ENCODE results near the gene DLG3.
A peak's percentile ranks its signal among the peaks of the same experiment; 100 is the strongest.

DLG3 gene

GRCh38 chrX:70432936-70433847, 11.4 kb upstream of the DLG3 start:
- Mint-ChIP-seq H3K27me3 (peaks cover 11 to 22% of the 10 kb centered on the region in 2 donors), H3K36me3 (no peaks in the 10 kb centered on the region), H3K9me3 (no peaks in the 10 kb centered on the region), H3K27ac (peak overlapping the region; percentile 94), H3K4me3 (peak overlapping the region; percentile 89 to 95), H3K4me1 (peaks cover 14 to 27% of the 10 kb centered on the region in 2 donors)
- no peak for DNase-seq
- no peak for ATAC-seq (replicated peaks)

DNA sequence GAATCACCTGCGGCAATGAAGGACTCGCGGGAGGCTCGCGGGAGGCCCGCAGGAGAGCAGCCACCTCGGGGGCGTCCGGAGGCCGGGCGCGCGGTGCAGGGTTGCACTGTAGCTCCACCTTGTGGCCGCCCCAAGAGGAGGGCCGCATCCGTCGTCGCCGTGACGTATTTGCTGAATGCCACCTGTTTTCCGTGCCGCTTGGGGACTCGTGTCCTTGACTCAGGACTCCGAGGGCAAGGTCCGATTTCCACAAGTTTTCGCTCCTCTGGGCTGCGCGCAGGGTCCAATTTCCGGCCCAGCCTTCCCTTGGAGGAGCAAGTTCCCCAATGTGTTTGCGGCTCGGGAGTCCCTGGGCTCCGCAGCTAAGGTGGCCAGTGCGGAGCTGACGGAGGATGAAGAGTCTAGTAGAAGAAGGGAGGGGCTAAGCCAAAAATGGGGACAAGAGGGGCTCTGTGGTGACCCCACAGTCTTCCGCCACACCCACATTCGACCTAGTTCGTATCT, 10.7 kb upstream of the DLG3 start:
- no peaks in the 10 kb centered on the region for H3K36me3 Mint-ChIP-seq
- peak; percentile 62 for DNase-seq
- H3K9me3 Mint-ChIP-seq: no peaks in the 10 kb centered on the region
- H3K4me1 Mint-ChIP-seq: peaks cover 14 to 27% of the 10 kb centered on the region in 2 donors
- H3K27ac Mint-ChIP-seq: peak overlapping the region; percentile 94
- H3K27me3 Mint-ChIP-seq: peaks cover 11 to 24% of the 10 kb centered on the region in 2 donors
- H3K4me3 Mint-ChIP-seq: peak overlapping the region; percentile 89 to 95
- ATAC-seq (replicated peaks): peak; percentile 60 to 79

GRCh38 chrX:70434352-70434866, 10.2 kb upstream of the DLG3 start:
- Mint-ChIP-seq H3K9me3 (no peaks in the 10 kb centered on the region), H3K27me3 (peaks cover 11 to 27% of the 10 kb centered on the region in 2 donors), H3K27ac (peak overlapping the region; percentile 94), H3K4me1 (peaks cover 14 to 27% of the 10 kb centered on the region in 2 donors), H3K36me3 (no peaks in the 10 kb centered on the region), H3K4me3 (peak overlapping the region; percentile 89 to 95)
- DNase-seq (peak; percentile 53), ATAC-seq (replicated peaks) (peak; percentile 70 to 78)

- Mint-ChIP-seq H3K36me3 (no peaks in the 10 kb centered on the region), H3K4me1 (peaks cover 14 to 23% of the 10 kb centered on the region in 2 donors), H3K9me3 (no peaks in the 10 kb centered on the region), H3K4me3 (peak overlapping the region; percentile 89 to 95), H3K27me3 (peaks cover 13 to 28% of the 10 kb centered on the region in 2 donors), H3K27ac (peak overlapping the region; percentile 86)
- DNase-seq (no peak), ATAC-seq (replicated peaks) (peak in 1 of 2 donors; percentile 14)
These were observed 9.6 kb upstream of the DLG3 start for GRCh38 chrX:70434914-70435586.

GRCh38 chrX:70436343-70436742, 8.3 kb upstream of the DLG3 start:
- H3K4me3 Mint-ChIP-seq: no peak overlapping the region
- ATAC-seq (replicated peaks) (no peak), DNase-seq (no peak)
- no peaks in the 10 kb centered on the region for H3K9me3 Mint-ChIP-seq
- H3K36me3 Mint-ChIP-seq: no peaks in the 10 kb centered on the region
- H3K27me3 Mint-ChIP-seq: peaks cover 26 to 34% of the 10 kb centered on the region in 2 donors
- no peak overlapping the region for H3K27ac Mint-ChIP-seq
- H3K4me1 Mint-ChIP-seq: peaks cover 10 to 18% of the 10 kb centered on the region in 2 donors

DNA sequence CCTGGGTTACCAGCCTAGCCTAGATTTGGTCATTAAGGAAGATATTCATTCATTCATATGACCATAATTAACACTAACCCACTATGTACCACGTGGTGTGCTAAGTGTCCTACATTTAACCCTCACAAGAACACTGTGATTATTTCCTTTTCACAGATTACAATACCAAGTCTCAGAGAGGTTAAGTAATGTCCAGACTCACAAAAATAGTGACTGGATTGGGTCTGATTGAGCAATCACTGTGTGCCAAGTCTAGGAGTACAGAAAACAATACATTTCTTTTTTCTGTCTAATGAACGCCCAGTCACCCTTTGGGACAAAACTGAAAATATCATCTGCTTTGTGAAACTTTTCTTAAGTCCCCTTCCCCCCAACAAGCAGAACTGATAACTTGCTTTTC, 7.6 kb upstream of the DLG3 start:
- H3K4me1 Mint-ChIP-seq: peaks cover 10 to 18% of the 10 kb centered on the region in 2 donors
- no peaks in the 10 kb centered on the region for H3K36me3 Mint-ChIP-seq
- DNase-seq (no peak), ATAC-seq (replicated peaks) (no peak)
- no peak overlapping the region for H3K27ac Mint-ChIP-seq
- H3K9me3 Mint-ChIP-seq: no peaks in the 10 kb centered on the region
- no peak overlapping the region for H3K4me3 Mint-ChIP-seq
- peaks cover 33 to 36% of the 10 kb centered on the region in 2 donors for H3K27me3 Mint-ChIP-seq

- no peak overlapping the region for H3K4me3 Mint-ChIP-seq
- peaks cover 10 to 18% of the 10 kb centered on the region in 2 donors for H3K4me1 Mint-ChIP-seq
- H3K27ac Mint-ChIP-seq: no peak overlapping the region
- H3K9me3 Mint-ChIP-seq: no peaks in the 10 kb centered on the region
- peaks cover 39 to 40% of the 10 kb centered on the region in 2 donors for H3K27me3 Mint-ChIP-seq
- DNase-seq (no peak), ATAC-seq (replicated peaks) (no peak)
- no peaks in the 10 kb centered on the region for H3K36me3 Mint-ChIP-seq
These were observed 6.5 kb upstream of the DLG3 start for GRCh38 chrX:70437921-70438665.

- peaks cover 8 to 10% of the 10 kb centered on the region in 2 donors for H3K4me1 Mint-ChIP-seq
- no peaks in the 10 kb centered on the region for H3K9me3 Mint-ChIP-seq
- ATAC-seq (replicated peaks) (no peak), DNase-seq (no peak)
- H3K4me3 Mint-ChIP-seq: no peak overlapping the region
- H3K27me3 Mint-ChIP-seq: peaks cover 39 to 40% of the 10 kb centered on the region in 2 donors
- H3K27ac Mint-ChIP-seq: no peak overlapping the region
- no peaks in the 10 kb centered on the region for H3K36me3 Mint-ChIP-seq
These were observed 5.6 kb upstream of the DLG3 start for GRCh38 chrX:70439016-70439415.

DNA sequence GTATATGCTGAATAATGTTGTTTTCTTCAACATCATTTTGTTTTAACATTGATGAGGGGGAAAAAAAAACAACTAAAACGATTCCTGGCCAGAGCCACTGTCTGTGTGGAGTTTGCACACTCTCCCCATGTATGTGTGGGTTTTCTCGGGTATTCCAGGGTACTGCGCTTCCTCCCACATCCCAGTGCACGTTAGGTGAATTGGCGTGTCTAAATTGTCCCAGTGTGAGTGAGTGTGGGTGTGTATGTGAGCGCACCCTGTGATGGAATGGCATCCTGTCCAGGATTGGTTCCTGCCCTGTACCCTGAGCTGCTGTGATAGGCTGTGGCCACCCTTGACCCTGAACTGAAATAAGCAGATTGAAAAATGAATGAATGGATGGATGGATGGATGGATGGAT, 2.4 kb upstream of the DLG3 start:
- peaks cover 0 to 2% of the 10 kb centered on the region in 2 donors for H3K4me1 Mint-ChIP-seq
- peaks cover 41 to 54% of the 10 kb centered on the region in 2 donors for H3K27me3 Mint-ChIP-seq
- DNase-seq (no peak), ATAC-seq (replicated peaks) (no peak)
- no peaks in the 10 kb centered on the region for H3K9me3 Mint-ChIP-seq
- no peak overlapping the region for H3K27ac Mint-ChIP-seq
- H3K36me3 Mint-ChIP-seq: no peaks in the 10 kb centered on the region
- H3K4me3 Mint-ChIP-seq: no peak overlapping the region

DNA sequence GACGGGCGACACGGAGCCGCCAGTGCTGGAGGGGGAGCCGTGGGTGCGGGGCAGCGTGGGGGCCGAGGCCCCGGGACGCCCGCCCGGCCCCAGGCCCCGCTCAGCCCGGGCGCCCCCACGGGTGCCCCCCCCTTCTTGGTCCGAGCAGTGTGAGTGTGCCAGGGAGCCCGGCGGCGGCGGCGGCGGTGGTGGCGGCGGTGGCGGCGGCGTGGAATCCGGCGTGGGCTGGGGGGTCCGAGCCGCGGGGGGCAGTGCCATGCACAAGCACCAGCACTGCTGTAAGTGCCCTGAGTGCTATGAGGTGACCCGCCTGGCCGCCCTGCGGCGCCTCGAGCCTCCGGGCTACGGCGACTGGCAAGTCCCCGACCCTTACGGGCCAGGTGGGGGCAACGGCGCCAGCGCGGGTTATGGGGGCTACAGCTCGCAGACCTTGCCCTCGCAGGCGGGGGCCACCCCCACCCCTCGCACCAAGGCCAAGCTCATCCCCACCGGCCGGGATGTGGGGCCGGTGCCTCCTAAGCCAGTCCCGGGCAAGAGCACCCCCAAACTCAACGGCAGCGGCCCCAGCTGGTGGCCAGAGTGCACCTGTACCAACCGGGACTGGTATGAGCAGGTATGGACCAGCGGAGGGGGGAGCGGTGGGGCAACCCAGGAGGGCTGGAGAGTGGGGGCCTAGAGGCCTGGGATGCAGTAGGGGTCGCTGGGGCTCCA, 466 bp downstream of the DLG3 start:
- no peak for DNase-seq
- peak overlapping the region in 1 of 2 donors; percentile 73 for H3K4me3 Mint-ChIP-seq
- no peaks in the 10 kb centered on the region for H3K36me3 Mint-ChIP-seq
- H3K27me3 Mint-ChIP-seq: peaks cover 25 to 42% of the 10 kb centered on the region in 2 donors
- H3K4me1 Mint-ChIP-seq: no peaks in the 10 kb centered on the region
- no peak overlapping the region for H3K27ac Mint-ChIP-seq
- ATAC-seq (replicated peaks): peak; percentile 21 to 48
- H3K9me3 Mint-ChIP-seq: no peaks in the 10 kb centered on the region

DNA sequence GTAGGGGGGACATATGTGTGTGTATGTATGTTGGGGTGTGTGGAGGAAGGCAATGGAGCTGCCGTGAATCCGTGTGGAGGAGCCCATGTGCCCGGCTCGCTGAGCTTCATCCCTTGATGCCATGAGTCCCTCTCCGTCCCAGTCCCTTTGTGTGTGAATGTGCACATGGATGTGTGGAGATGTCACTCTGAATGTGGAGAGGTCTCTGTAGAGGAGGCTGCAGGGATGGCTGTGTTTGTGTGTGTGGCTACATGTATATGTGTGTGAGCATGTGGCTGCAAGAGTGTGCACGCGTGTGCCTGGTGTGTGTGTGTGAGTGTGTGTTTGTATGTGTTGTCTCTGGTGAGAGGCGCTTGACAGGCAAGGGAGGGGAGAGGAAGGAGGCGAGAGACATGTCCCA, 1.3 kb downstream of the DLG3 start:
- Mint-ChIP-seq H3K9me3 (no peaks in the 10 kb centered on the region), H3K4me1 (no peaks in the 10 kb centered on the region), H3K27me3 (peaks cover 20 to 33% of the 10 kb centered on the region in 2 donors), H3K36me3 (no peaks in the 10 kb centered on the region), H3K4me3 (no peak overlapping the region), H3K27ac (no peak overlapping the region)
- DNase-seq: no peak
- no peak for ATAC-seq (replicated peaks)

- no peaks in the 10 kb centered on the region for H3K9me3 Mint-ChIP-seq
- no peak for ATAC-seq (replicated peaks)
These were observed 2.0 kb downstream of the DLG3 start for GRCh38 chrX:70446380-70447350.

More at GRCh38 chrX:70446380-70447350, 2.0 kb downstream of the DLG3 start:
- no peak for DNase-seq
- Mint-ChIP-seq H3K27me3 (peaks cover 17 to 26% of the 10 kb centered on the region in 2 donors), H3K27ac (no peak overlapping the region), H3K36me3 (no peaks in the 10 kb centered on the region), H3K4me3 (no peak overlapping the region), H3K4me1 (peaks cover 0 to under 1% of the 10 kb centered on the region in 2 donors)

Data from stimulated activated naive B cell treated with anti-CD40 and anti-IgM and Interleukin-4, amounts not matched to agents 10 μg/mL and 1 μg/mL and 100 μg/mL, for 72 hours (primary cell).